ENCODE results near the gene CACUL1. TPM values are rescaled to one million over a fixed set of nuclear protein-coding genes. Genes with fewer than 3 reads are reported as not detected.
"Not testable (repeated sequence)": the region's sequence is repeated elsewhere in the genome, so short reads cannot be mapped to it uniquely, and the experiment has no call there.

CACUL1 gene
- total RNA-seq, 1 donor = 40.6 TPM

DNA sequence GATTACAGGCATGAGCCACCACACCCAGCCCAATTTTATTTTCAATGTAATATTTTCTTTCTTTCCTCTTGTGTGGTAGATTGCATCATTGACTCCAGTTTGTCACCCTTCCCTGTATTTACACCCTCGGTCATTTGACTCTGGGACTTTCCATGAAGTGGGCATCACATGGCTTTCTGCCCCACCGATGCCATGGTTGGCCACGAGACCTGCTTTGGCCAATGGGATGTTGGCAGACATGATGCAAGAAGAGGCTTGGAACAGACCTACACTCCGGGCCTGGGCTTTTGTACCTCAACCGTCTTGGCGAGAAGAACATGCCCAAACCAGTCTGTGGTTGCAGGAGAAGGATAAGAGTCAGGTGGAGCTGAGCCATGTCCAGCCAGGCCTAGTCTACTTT lies 38.8 kb upstream of the CACUL1 start:
- no peak for TF ChIP-seq CTCF (IDR thresholded peaks at IDR 0.05; ENCODE audit: insufficient read depth, low read depth, low read length)
- H3K4me3 ChIP-seq (ENCODE audit: low read depth, low read length) = no peak overlapping the region
- no peak for DNase-seq (ENCODE audit: low read depth)

GRCh38 chr10:118792526-118792925 lies 37.8 kb upstream of the CACUL1 start:
- no peak for DNase-seq (ENCODE audit: low read depth)
- TF ChIP-seq CTCF (IDR thresholded peaks at IDR 0.05; ENCODE audit: insufficient read depth, low read depth, low read length) = no peak
- H3K4me3 ChIP-seq (ENCODE audit: low read depth, low read length) = no peak overlapping the region

GRCh38 chr10:118790058-118790457 lies 35.3 kb upstream of the CACUL1 start:
- no peak overlapping the region for H3K4me3 ChIP-seq (ENCODE audit: low read depth, low read length)
- no peak for TF ChIP-seq CTCF (IDR thresholded peaks at IDR 0.05; ENCODE audit: insufficient read depth, low read depth, low read length)

GRCh38 chr10:118785551-118785950 lies 30.8 kb upstream of the CACUL1 start:
- no peak for TF ChIP-seq CTCF (IDR thresholded peaks at IDR 0.05; ENCODE audit: insufficient read depth, low read depth, low read length)
- DNase-seq (ENCODE audit: low read depth) = no peak
- no peak overlapping the region for H3K4me3 ChIP-seq (ENCODE audit: low read depth, low read length)

More at GRCh38 chr10:118790058-118790457, 35.3 kb upstream of the CACUL1 start:
- DNase-seq (ENCODE audit: low read depth) = no peak

GRCh38 chr10:118783776-118784545 lies 29.2 kb upstream of the CACUL1 start:
- no peak for TF ChIP-seq CTCF (IDR thresholded peaks at IDR 0.05; ENCODE audit: insufficient read depth, low read depth, low read length)
- H3K4me3 ChIP-seq (ENCODE audit: low read depth, low read length) = no peak overlapping the region
- no peak for DNase-seq (ENCODE audit: low read depth)

GRCh38 chr10:118782916-118783465 lies 28.2 kb upstream of the CACUL1 start:
- not testable (repeated sequence) for H3K4me3 ChIP-seq (ENCODE audit: low read depth, low read length); DNase-seq (ENCODE audit: low read depth)

DNA sequence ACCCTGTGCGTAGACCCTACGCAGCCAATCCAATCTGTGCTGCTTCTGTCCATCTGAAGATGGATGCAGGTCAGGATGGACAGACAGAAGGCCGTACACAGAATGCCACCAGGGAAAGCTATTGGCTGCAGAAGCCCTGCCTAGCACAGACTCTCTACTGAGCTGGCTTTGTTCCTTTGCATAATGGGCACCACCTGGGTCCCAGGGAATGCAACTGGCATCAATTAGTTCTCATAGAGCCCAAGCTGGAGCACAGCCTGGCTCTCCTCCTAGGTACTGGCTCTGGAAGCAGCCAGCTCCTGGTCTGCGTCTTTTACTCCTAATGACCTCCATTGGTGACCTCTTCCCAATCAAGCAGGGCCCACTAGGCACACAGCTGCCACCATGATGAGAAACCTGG lies 26.8 kb upstream of the CACUL1 start:
- no peak for DNase-seq (ENCODE audit: low read depth)
- no peak overlapping the region for H3K4me3 ChIP-seq (ENCODE audit: low read depth, low read length)
- TF ChIP-seq CTCF (IDR thresholded peaks at IDR 0.05; ENCODE audit: insufficient read depth, low read depth, low read length) = no peak
